CD8-positive, alpha-beta memory T cell (primary cell): Measurements from ENCODE around the gene TRAF6. TPM values are rescaled to one million over a fixed set of nuclear protein-coding genes. Genes with fewer than 3 reads are reported as not detected.
A peak's percentile ranks its signal among the peaks of the same experiment; 100 is the strongest.

Experiments used
- CTCF ChIA-PET: fragments of 350-600 bp; sonication (Branson Sonifier 250); formaldehyde crosslinking; loops from one replicate; lab custom pipeline; 2021; ENCODE audit warnings: antibody characterized with exemption; lab: Charles Lee
- POLR2A ChIA-PET: fragments of 350-600 bp; sonication (Branson Sonifier 250); formaldehyde crosslinking; loops from one replicate; lab custom pipeline; 2021; ENCODE audit warnings: antibody characterized with exemption; lab: Charles Lee
- DNase-seq, 5 donors: peaks; one replicate each; pipeline versions ENCODE4 v3.0.0 to v3.0.0-alpha.2; 2020 to 2022; ENCODE audit warnings: mixed read lengths in 1 of 5
- H3K27ac ChIP-seq: one replicate; pipeline ENCODE4 v1.7.0; 2013; ENCODE audit warnings: low read depth, mild to moderate bottlenecking, low read length, moderate library complexity
- H3K27me3 ChIP-seq: 2 replicates; pipeline ENCODE4 v1.7.0; 2013; ENCODE audit warnings: low read length, mild to moderate bottlenecking; ENCODE audit not compliant: insufficient read depth, poor library complexity, severe bottlenecking
- H3K36me3 ChIP-seq: 2 replicates; pipeline ENCODE4 v1.7.0; 2013; ENCODE audit warnings: mild to moderate bottlenecking, low read length, moderate library complexity; ENCODE audit not compliant: insufficient read depth
- H3K4me1 ChIP-seq: 2 replicates; pipeline ENCODE4 v1.7.0; 2013; ENCODE audit warnings: mild to moderate bottlenecking, low read length, moderate library complexity; ENCODE audit not compliant: insufficient read depth
- H3K4me3 ChIP-seq: 2 replicates; pipeline ENCODE4 v1.7.0; 2013; ENCODE audit warnings: mild to moderate bottlenecking, low read length
- H3K9me3 ChIP-seq: 2 replicates; pipeline ENCODE4 v1.7.0; 2013; ENCODE audit warnings: mild to moderate bottlenecking, low read length
- H3K27ac Mint-ChIP-seq, 8 donors: one replicate each; pipeline ENCODE4 v1.8.0; 2020 to 2021; ENCODE audit warnings: mixed read lengths in 8 of 8, mild to moderate bottlenecking in 6 of 8, inconsistent platforms in 3 of 8, moderate library complexity in 3 of 8
- H3K27me3 Mint-ChIP-seq, 2 donors: one replicate each; pipeline ENCODE4 v1.8.0; 2020 to 2021; ENCODE audit warnings: mixed read lengths in 2 of 2, mild to moderate bottlenecking in 1 of 2, moderate library complexity in 1 of 2
- H3K36me3 Mint-ChIP-seq, 3 donors: one replicate each; pipeline ENCODE4 v1.8.0; 2020 to 2021; ENCODE audit warnings: mixed read lengths in 3 of 3, inconsistent platforms in 1 of 3, mild to moderate bottlenecking in 1 of 3
- H3K4me1 Mint-ChIP-seq, 3 donors: one replicate each; pipeline ENCODE4 v1.8.0; 2020 to 2021; ENCODE audit warnings: mixed read lengths in 3 of 3, inconsistent platforms in 1 of 3, mild to moderate bottlenecking in 1 of 3
- H3K4me3 Mint-ChIP-seq, 7 donors: one replicate each; pipeline ENCODE4 v1.8.0; 2020 to 2021; ENCODE audit warnings: mixed read lengths in 7 of 7, mild to moderate bottlenecking in 6 of 7, moderate library complexity in 4 of 7, inconsistent platforms in 2 of 7
- H3K9me3 Mint-ChIP-seq, 5 donors: one replicate each; pipeline ENCODE4 v1.8.0; 2020 to 2022; ENCODE audit warnings: mixed read lengths in 5 of 5, mild to moderate bottlenecking in 3 of 5, moderate library complexity in 2 of 5, inconsistent platforms in 1 of 5
- polyA plus RNA-seq: library from polyadenylated mRNA; unstranded; fragments of 300-500 nt; fragmentation: Illumina TruSeq; gene quantifications from one replicate; pipeline ENCODE4 v1.2.3, GENCODE V29; 2021
- total RNA-seq, 2 experiments: library from RNA; stranded (reverse); gene quantifications; one replicate each; pipeline ENCODE4 v1.2.3, GENCODE V29; 2021

TRAF6 gene
- total and polyA plus RNA-seq, 3 experiments from 2014 or later = 12.7 to 16.6 (median 14.4) TPM

DNA sequence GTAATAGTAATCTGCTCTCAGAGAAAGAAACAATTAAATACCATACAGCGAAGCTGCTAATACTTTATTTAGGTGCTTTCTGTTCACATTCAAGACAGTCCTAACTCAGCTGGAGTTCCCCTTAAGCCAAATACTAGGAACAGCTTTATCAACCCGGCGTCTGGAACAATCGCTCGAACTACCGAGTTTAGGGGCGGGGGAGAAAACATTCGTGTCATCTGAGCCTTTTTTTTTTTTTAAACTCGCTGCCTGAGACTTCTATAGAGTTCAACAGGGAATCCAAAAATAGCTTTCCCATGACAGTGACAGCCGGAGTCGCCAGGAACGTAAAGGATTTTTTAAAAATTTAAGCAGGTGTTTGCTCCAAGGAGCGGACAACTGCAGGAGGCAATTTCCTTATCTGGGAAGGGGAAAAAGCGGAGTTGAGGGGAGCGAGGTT lies 852 bp downstream of the TRAF6 start:
- Mint-ChIP-seq H3K27ac (peak overlapping the region; percentile 88 to 98 (median 94)), H3K4me1 (peaks cover 36 to 51% (median 43%) of the 10 kb centered on the region in 3 donors), H3K4me3 (peak overlapping the region; percentile 95 to 99 (median 98)), H3K36me3 (peaks cover 0 to 27% (median 0%) of the 10 kb centered on the region in 3 donors), H3K9me3 (peaks cover 0 to 2% (median 0%) of the 10 kb centered on the region in 5 donors), H3K27me3 (peaks cover 1 to 8% of the 10 kb centered on the region in 2 donors)
- Histone ChIP-seq H3K27ac (peak overlapping the region; percentile 82), H3K4me1 (peaks cover 26% of the 10 kb centered on the region), H3K27me3 (no peaks in the 10 kb centered on the region), H3K4me3 (peak overlapping the region; percentile 83), H3K36me3 (no peaks in the 10 kb centered on the region), H3K9me3 (no peaks in the 10 kb centered on the region)
- DNase-seq = peak in 3 of 5 donors; percentile 17 to 20 (median 19)
- ChIA-PET CTCF (interaction anchor here (1.7 to 3.5 kb wide), 3 partner anchors 10 to 157 kb away, joined by 5 to 27 read pairs (median 18); no protein-coding TSS in a partner anchor), POLR2A (interaction anchor here (0.7 kb wide), 2 partner anchors 130 to 742 kb away, joined by 3 to 6 read pairs; no protein-coding TSS in a partner anchor)

DNA sequence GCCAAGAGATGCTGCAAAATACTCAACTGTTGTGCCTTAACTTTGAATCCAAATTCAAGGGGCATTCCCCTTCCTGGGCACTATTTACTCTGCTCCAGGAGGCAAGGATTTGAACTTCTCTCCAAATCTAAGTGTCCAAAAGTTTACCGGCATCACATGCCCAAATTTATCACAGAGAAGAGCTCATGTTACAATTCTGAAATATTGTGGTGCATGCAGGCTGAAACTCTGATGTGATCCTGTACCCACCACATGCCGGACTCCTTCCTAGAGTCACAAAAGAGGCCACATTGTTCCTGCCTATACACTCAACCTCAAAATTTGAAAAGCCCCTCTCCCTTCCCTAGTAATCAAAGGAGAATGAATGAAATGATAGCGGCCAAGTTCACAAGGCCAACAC lies 1.3 kb downstream of the TRAF6 start:
- Mint-ChIP-seq H3K4me3 (peak overlapping the region; percentile 95 to 99 (median 98)), H3K9me3 (no peaks in the 10 kb centered on the region), H3K27ac (peak overlapping the region; percentile 31 to 98 (median 94)), H3K4me1 (peaks cover 36 to 54% (median 48%) of the 10 kb centered on the region in 3 donors), H3K36me3 (peaks cover 0 to 30% (median 0%) of the 10 kb centered on the region in 3 donors), H3K27me3 (peaks cover 1 to 4% of the 10 kb centered on the region in 2 donors)
- H3K27me3 ChIP-seq = no peaks in the 10 kb centered on the region
- peak overlapping the region; percentile 83 for H3K4me3 ChIP-seq
- H3K27ac ChIP-seq = peak overlapping the region; percentile 82
- no peaks in the 10 kb centered on the region for H3K9me3 ChIP-seq
- H3K36me3 ChIP-seq = no peaks in the 10 kb centered on the region
- ChIA-PET CTCF (interaction anchor here (1.7 to 3.5 kb wide), 3 partner anchors 9 to 156 kb away, joined by 5 to 27 read pairs (median 18); no protein-coding TSS in a partner anchor), POLR2A (no interaction called here)
- H3K4me1 ChIP-seq = peaks cover 26% of the 10 kb centered on the region
- no peak for DNase-seq

DNA sequence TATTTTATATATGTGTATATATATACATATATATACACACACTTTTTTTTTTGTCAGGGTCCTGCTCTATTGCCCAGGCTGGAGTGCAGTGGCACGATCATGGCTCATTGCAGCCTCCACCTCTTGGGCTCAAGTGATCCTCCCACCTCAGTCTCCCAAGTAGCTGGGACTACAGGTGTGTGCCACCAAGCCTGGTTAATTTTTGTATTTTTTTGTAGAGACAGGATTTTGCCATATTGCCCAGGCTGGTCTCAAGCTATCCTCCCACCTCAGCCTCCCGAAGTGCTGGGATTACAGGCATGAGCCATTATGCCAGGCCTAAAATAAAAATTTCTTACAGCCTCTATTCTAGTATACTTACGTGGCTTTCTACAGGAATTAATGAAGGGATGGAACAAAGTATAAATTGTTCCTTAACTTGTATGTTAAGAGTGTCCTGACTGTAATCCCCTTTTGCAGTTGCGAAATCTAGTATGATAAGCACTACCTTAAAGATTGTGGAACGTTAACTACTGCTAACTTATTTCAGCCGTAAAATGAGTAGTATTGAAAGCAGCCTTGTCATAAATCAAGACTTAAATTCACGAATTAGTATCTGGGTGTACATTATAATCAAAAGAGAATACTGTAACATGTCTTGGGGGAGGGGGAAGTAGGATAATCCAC lies 2.1 kb downstream of the TRAF6 start:
- no peak for DNase-seq
- H3K27ac ChIP-seq = no peak overlapping the region
- no peaks in the 10 kb centered on the region for H3K9me3 ChIP-seq
- peaks cover 0 to 35% (median 0%) of the 10 kb centered on the region in 3 donors for H3K36me3 Mint-ChIP-seq
- no peaks in the 10 kb centered on the region for H3K27me3 ChIP-seq
- H3K4me1 Mint-ChIP-seq = peaks cover 37 to 60% (median 51%) of the 10 kb centered on the region in 3 donors
- ChIA-PET POLR2A (no interaction called here), CTCF (interaction anchor here (1.7 to 3.5 kb wide), 2 partner anchors 15 to 155 kb away, joined by 5 to 27 read pairs; no protein-coding TSS in a partner anchor)
- H3K4me3 Mint-ChIP-seq = peak overlapping the region; percentile 95 to 99 (median 98)
- no peaks in the 10 kb centered on the region for H3K9me3 Mint-ChIP-seq
- peaks cover 26% of the 10 kb centered on the region for H3K4me1 ChIP-seq
- peaks cover 0 to under 1% of the 10 kb centered on the region in 2 donors for H3K27me3 Mint-ChIP-seq
- peak overlapping the region; percentile 31 to 98 (median 94) for H3K27ac Mint-ChIP-seq
- H3K36me3 ChIP-seq = no peaks in the 10 kb centered on the region
- peak overlapping the region; percentile 83 for H3K4me3 ChIP-seq

DNA sequence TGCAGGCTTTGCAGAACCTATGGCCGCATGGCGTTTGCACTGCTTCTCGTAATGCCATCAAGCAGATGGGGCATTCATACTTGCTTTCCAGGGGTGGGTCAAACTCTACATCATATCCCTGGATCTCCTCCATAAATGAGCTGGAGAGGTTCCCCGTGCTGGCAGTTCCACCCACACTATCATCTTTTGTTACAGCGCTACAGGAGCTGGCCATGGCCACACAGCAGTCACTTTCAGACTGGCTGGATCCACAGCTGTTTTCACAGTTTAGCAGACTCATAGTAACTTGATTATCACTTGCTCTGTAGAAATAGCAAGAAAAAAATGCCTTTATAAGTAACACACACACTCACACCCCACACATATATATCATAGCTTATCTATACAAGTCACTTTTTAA lies 8.8 kb downstream of the TRAF6 start:
- Histone ChIP-seq H3K4me3 (no peak overlapping the region), H3K36me3 (peaks cover 29% of the 10 kb centered on the region), H3K9me3 (no peaks in the 10 kb centered on the region), H3K27ac (no peak overlapping the region), H3K4me1 (peaks cover 7% of the 10 kb centered on the region), H3K27me3 (no peaks in the 10 kb centered on the region)
- H3K4me1 Mint-ChIP-seq = peaks cover 46 to 71% (median 62%) of the 10 kb centered on the region in 3 donors
- no peaks in the 10 kb centered on the region for H3K9me3 Mint-ChIP-seq
- no peak for DNase-seq
- peaks cover 0 to 74% (median 15%) of the 10 kb centered on the region in 3 donors for H3K36me3 Mint-ChIP-seq
- H3K27me3 Mint-ChIP-seq = no peaks in the 10 kb centered on the region
- H3K4me3 Mint-ChIP-seq = no peak overlapping the region
- POLR2A ChIA-PET = no interaction called here
- CTCF ChIA-PET = interaction anchor here (0.8 to 3.9 kb wide), 4 partner anchors 9 to 209 kb away, joined by 3 to 33 read pairs (median 4); partner anchors contain the start of gene TRAF6
- H3K27ac Mint-ChIP-seq = peak overlapping the region in 1 of 8 donors; percentile 2

- H3K27me3 Mint-ChIP-seq = no peaks in the 10 kb centered on the region
- H3K9me3 Mint-ChIP-seq = no peaks in the 10 kb centered on the region
- H3K27ac Mint-ChIP-seq = peak overlapping the region in 6 of 8 donors; percentile 11 to 64 (median 24)
- Histone ChIP-seq H3K9me3 (no peaks in the 10 kb centered on the region), H3K4me3 (no peak overlapping the region), H3K27ac (no peak overlapping the region), H3K4me1 (no peaks in the 10 kb centered on the region), H3K36me3 (peaks cover 29% of the 10 kb centered on the region), H3K27me3 (no peaks in the 10 kb centered on the region)
- ChIA-PET CTCF (interaction anchor here (2.3 to 3.9 kb wide), 3 partner anchors 8 to 148 kb away, joined by 5 to 33 read pairs (median 18); partner anchors contain the start of gene TRAF6), POLR2A (no interaction called here)
- peaks cover 36 to 62% (median 53%) of the 10 kb centered on the region in 3 donors for H3K4me1 Mint-ChIP-seq
- DNase-seq = no peak
- peaks cover 0 to 76% (median 15%) of the 10 kb centered on the region in 3 donors for H3K36me3 Mint-ChIP-seq
- H3K4me3 Mint-ChIP-seq = no peak overlapping the region
Observed at GRCh38 chr11:36500315-36500721, 9.8 kb downstream of the TRAF6 start.

DNA sequence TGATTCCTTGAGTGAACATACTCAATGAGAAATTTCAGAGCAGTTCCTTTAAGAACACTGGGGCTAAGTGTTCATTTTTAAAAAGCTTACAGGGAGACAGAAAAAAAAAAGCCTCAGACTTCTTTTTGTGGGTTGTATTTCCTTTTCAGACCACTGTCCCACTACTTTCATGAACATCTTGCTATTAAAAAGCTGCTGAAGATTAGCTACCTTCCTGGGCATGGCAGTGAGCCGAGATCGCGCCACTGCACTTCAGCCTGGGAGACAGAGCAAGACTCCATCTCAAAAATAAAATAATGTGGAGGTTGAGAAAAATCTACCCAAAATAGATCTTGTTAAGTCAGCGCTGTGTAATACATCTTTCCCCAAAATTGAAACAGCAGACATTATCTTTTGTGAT lies 10.8 kb downstream of the TRAF6 start:
- no peak for DNase-seq
- ChIA-PET CTCF (interaction anchor here (3.0 kb wide), 1 partner anchor 10 kb away, joined by 18 read pairs; the partner anchor contains the start of gene TRAF6), POLR2A (no interaction called here)
- Mint-ChIP-seq H3K27ac (peak overlapping the region in 3 of 8 donors; percentile 12 to 45 (median 36)), H3K9me3 (no peaks in the 10 kb centered on the region), H3K4me1 (peaks cover 30 to 52% (median 45%) of the 10 kb centered on the region in 3 donors), H3K36me3 (peaks cover 0 to 76% (median 15%) of the 10 kb centered on the region in 3 donors), H3K4me3 (no peak overlapping the region), H3K27me3 (no peaks in the 10 kb centered on the region)
- H3K36me3 ChIP-seq = peaks cover 29% of the 10 kb centered on the region
- H3K4me3 ChIP-seq = no peak overlapping the region
- H3K27ac ChIP-seq = no peak overlapping the region
- no peaks in the 10 kb centered on the region for H3K27me3 ChIP-seq
- H3K9me3 ChIP-seq = no peaks in the 10 kb centered on the region
- no peaks in the 10 kb centered on the region for H3K4me1 ChIP-seq

- peaks cover 0 to 76% (median 15%) of the 10 kb centered on the region in 3 donors for H3K36me3 Mint-ChIP-seq
- Histone ChIP-seq H3K4me1 (no peaks in the 10 kb centered on the region), H3K27me3 (no peaks in the 10 kb centered on the region), H3K4me3 (no peak overlapping the region), H3K36me3 (peaks cover 29% of the 10 kb centered on the region), H3K9me3 (no peaks in the 10 kb centered on the region), H3K27ac (no peak overlapping the region)
- H3K27me3 Mint-ChIP-seq = no peaks in the 10 kb centered on the region
- ChIA-PET CTCF (interaction anchor here (1.0 to 3.0 kb wide), 2 partner anchors 11 to 20 kb away, joined by 3 to 18 read pairs; partner anchors contain the start of gene TRAF6), POLR2A (no interaction called here)
- no peak for DNase-seq
- no peak overlapping the region for H3K4me3 Mint-ChIP-seq
- peaks cover 29 to 47% (median 39%) of the 10 kb centered on the region in 3 donors for H3K4me1 Mint-ChIP-seq
- H3K27ac Mint-ChIP-seq = peak overlapping the region in 1 of 8 donors; percentile 45
- H3K9me3 Mint-ChIP-seq = no peaks in the 10 kb centered on the region
Observed at GRCh38 chr11:36498721-36499120, 11.4 kb downstream of the TRAF6 start.
